ENCODE data around the gene TTYH3.

GRCh38 chr7:2649991-2650390 lies 18.2 kb downstream of the TTYH3 start:
- TF ChIP-seq CTCF (conservative IDR thresholded peaks at IDR 0.05 in 1 of 2, IDR thresholded peaks at IDR 0.05 in 1 of 2; ENCODE audit: low read depth in 1 of 2, low read length in 2 of 2) = no peak
- TF ChIP-seq EZH2 (IDR thresholded peaks at IDR 0.05; ENCODE audit: low read length, missing control alignments) = no peak

All from fibroblast of lung (primary cell).